ENCODE results near the gene RAB36. TPM values are rescaled to one million over a fixed set of nuclear protein-coding genes. Genes with fewer than 3 reads are reported as not detected.

The RAB36 gene
- polyA plus RNA-seq, 1 of the 3 experiments (the other 2 are of a cell fraction), result 6.6 TPM

DNA sequence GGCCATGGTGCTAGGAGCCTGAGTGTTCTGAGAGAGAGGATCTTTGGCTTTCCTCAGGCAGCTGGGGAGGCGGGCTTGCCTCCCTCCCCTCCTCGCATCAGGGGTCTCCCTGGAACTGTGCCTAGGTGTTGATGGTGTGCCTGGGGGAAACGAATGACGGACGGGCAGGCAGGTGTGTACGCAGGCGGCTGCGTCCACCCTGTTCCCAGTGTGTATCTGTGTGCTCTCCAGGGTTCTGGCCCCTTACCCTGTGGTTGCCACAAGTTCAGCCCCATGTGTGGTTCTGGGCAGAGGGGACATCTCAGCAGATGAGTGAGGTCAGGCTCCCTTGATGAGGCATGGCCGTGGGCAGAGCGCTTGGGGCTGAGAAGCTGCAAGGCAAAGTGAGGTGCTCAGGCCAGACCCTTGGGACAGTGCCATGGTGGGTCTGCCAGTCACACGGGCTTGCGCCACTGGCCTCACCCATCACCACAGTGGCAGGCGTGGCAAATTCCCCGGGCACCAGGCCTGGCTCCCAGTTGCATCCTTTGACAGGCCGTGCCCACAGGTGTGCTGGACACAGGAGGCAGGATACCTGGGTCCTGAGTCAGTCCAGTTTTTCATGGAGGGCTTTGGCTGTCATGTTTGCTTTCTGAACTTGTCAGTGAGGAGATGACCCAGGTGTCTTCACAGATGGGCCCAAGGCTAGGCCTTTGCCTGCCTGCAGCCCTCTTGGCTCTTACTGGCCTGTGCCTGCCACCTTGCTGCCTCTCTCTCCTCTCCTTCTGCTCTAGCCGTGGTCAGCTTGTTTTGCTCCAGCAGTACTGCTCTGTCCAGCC lies 47.7 kb upstream of the RAB36 start:
- no peak overlapping the region for H3K27ac ChIP-seq (ENCODE audit: low read depth in 2 of 2, low read length in 1 of 2)
- POLR2A ChIA-PET, result no interaction called here
- no peak overlapping the region for H2AFZ ChIP-seq (ENCODE audit: low read depth)
- TF ChIP-seq, protein P1, sequence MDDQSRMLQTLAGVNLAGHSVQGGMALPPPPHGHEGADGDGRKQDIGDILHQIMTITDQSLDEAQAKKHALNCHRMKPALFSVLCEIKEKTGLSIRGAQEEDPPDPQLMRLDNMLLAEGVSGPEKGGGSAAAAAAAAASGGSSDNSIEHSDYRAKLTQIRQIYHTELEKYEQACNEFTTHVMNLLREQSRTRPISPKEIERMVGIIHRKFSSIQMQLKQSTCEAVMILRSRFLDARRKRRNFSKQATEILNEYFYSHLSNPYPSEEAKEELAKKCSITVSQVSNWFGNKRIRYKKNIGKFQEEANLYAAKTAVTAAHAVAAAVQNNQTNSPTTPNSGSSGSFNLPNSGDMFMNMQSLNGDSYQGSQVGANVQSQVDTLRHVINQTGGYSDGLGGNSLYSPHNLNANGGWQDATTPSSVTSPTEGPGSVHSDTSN (IDR thresholded peaks at IDR 0.05), result no peak
- TF ChIP-seq RXRA (IDR thresholded peaks at IDR 0.05; ENCODE audit: borderline replicate concordance, low read depth) (no peak), POLR2AphosphoS5 (IDR thresholded peaks at IDR 0.05; ENCODE audit: low read depth, low read length) (no peak), FOSL2 (IDR thresholded peaks at IDR 0.05; ENCODE audit: borderline replicate concordance, low read depth) (no peak), SMC3 (IDR thresholded peaks at IDR 0.05; ENCODE audit: low read depth, low read length) (no peak), RFX5 (IDR thresholded peaks at IDR 0.05; ENCODE audit: low read length) (no peak), MXI1 (IDR thresholded peaks at IDR 0.05; ENCODE audit: low read depth, low read length) (no peak), NFIC (IDR thresholded peaks at IDR 0.05; ENCODE audit: borderline replicate concordance) (no peak), NRF1 (IDR thresholded peaks at IDR 0.05; ENCODE audit: low read depth, low read length) (no peak), GATA2 (CRISPR knock-in tag; IDR thresholded peaks at IDR 0.05) (no peak), YY1 (IDR thresholded peaks at IDR 0.05; ENCODE audit: low read depth) (no peak)
- TF ChIP-seq, protein P2, sequence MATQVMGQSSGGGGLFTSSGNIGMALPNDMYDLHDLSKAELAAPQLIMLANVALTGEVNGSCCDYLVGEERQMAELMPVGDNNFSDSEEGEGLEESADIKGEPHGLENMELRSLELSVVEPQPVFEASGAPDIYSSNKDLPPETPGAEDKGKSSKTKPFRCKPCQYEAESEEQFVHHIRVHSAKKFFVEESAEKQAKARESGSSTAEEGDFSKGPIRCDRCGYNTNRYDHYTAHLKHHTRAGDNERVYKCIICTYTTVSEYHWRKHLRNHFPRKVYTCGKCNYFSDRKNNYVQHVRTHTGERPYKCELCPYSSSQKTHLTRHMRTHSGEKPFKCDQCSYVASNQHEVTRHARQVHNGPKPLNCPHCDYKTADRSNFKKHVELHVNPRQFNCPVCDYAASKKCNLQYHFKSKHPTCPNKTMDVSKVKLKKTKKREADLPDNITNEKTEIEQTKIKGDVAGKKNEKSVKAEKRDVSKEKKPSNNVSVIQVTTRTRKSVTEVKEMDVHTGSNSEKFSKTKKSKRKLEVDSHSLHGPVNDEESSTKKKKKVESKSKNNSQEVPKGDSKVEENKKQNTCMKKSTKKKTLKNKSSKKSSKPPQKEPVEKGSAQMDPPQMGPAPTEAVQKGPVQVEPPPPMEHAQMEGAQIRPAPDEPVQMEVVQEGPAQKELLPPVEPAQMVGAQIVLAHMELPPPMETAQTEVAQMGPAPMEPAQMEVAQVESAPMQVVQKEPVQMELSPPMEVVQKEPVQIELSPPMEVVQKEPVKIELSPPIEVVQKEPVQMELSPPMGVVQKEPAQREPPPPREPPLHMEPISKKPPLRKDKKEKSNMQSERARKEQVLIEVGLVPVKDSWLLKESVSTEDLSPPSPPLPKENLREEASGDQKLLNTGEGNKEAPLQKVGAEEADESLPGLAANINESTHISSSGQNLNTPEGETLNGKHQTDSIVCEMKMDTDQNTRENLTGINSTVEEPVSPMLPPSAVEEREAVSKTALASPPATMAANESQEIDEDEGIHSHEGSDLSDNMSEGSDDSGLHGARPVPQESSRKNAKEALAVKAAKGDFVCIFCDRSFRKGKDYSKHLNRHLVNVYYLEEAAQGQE (IDR thresholded peaks at IDR 0.05; ENCODE audit: low read depth, low read length), result no peak
- WGBS (ENCODE audit: low lambda C conversion rate), result 92% methylated on average over 8 of the region's 16 CpGs
- DNase-seq, result no peak
- no peak overlapping the region for H3K4me3 ChIP-seq (ENCODE audit: low read depth in 2 of 2, low read length in 1 of 2)
- H3F3A ChIP-seq (replicated peaks; ENCODE audit: insufficient read depth), result no peaks in the 10 kb centered on the region
- no peaks in the 10 kb centered on the region for H3K9me2 ChIP-seq
- H3K4me2 ChIP-seq, result no peak overlapping the region
- H3K9me3 ChIP-seq, result no peaks in the 10 kb centered on the region
- no peaks in the 10 kb centered on the region for H3K79me2 ChIP-seq (ENCODE audit: insufficient read depth)
- H3K4me1 ChIP-seq (ENCODE audit: control insufficient read depth in 1 of 2, insufficient read depth in 2 of 2, low read depth in 1 of 2, low read length in 1 of 2), result peaks cover 0 to 34% of the 10 kb centered on the region in 2 experiments; a peak in 1 of 4 replicates
- CTCF ChIA-PET, result interaction anchor here (0.9 to 1.1 kb wide), 2 partner anchors 31 to 184 kb away, joined by 3 read pairs; no protein-coding TSS in a partner anchor
- H3K9ac ChIP-seq, result no peak overlapping the region
- H3K36me3 ChIP-seq (replicated peaks in 1 of 2; ENCODE audit: control insufficient read depth in 1 of 2, insufficient read depth in 2 of 2, low read length in 1 of 2), result no peaks in the 10 kb centered on the region
- no peaks in the 10 kb centered on the region for H3K27me3 ChIP-seq (ENCODE audit: insufficient read depth)
- H4K20me1 ChIP-seq (ENCODE audit: insufficient read depth), result no peaks in the 10 kb centered on the region

Measured in SK-N-SH (cell line).